ENCODE data around the gene PGM2.

Gene PGM2

GRCh38 chr4:37892641-37893040 lies 66.2 kb downstream of the PGM2 start:
- TF ChIP-seq EP300 (IDR thresholded peaks at IDR 0.05; ENCODE audit: borderline replicate concordance) = no peak
- no peak for TF ChIP-seq TCF12 (IDR thresholded peaks at IDR 0.05; ENCODE audit: low read depth)
- TF ChIP-seq RAD21 (IDR thresholded peaks at IDR 0.05; ENCODE audit: low read depth) = no peak
- no peak for TF ChIP-seq EGR1 (IDR thresholded peaks at IDR 0.05)
- TF ChIP-seq, protein P1, sequence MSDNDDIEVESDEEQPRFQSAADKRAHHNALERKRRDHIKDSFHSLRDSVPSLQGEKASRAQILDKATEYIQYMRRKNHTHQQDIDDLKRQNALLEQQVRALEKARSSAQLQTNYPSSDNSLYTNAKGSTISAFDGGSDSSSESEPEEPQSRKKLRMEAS (IDR thresholded peaks at IDR 0.05) = no peak
- TF ChIP-seq, protein P2, sequence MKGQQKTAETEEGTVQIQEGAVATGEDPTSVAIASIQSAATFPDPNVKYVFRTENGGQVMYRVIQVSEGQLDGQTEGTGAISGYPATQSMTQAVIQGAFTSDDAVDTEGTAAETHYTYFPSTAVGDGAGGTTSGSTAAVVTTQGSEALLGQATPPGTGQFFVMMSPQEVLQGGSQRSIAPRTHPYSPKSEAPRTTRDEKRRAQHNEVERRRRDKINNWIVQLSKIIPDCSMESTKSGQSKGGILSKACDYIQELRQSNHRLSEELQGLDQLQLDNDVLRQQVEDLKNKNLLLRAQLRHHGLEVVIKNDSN (IDR thresholded peaks at IDR 0.05) = no peak
- TF ChIP-seq TEAD4 (IDR thresholded peaks at IDR 0.05) = no peak
- TF ChIP-seq, protein P3, sequence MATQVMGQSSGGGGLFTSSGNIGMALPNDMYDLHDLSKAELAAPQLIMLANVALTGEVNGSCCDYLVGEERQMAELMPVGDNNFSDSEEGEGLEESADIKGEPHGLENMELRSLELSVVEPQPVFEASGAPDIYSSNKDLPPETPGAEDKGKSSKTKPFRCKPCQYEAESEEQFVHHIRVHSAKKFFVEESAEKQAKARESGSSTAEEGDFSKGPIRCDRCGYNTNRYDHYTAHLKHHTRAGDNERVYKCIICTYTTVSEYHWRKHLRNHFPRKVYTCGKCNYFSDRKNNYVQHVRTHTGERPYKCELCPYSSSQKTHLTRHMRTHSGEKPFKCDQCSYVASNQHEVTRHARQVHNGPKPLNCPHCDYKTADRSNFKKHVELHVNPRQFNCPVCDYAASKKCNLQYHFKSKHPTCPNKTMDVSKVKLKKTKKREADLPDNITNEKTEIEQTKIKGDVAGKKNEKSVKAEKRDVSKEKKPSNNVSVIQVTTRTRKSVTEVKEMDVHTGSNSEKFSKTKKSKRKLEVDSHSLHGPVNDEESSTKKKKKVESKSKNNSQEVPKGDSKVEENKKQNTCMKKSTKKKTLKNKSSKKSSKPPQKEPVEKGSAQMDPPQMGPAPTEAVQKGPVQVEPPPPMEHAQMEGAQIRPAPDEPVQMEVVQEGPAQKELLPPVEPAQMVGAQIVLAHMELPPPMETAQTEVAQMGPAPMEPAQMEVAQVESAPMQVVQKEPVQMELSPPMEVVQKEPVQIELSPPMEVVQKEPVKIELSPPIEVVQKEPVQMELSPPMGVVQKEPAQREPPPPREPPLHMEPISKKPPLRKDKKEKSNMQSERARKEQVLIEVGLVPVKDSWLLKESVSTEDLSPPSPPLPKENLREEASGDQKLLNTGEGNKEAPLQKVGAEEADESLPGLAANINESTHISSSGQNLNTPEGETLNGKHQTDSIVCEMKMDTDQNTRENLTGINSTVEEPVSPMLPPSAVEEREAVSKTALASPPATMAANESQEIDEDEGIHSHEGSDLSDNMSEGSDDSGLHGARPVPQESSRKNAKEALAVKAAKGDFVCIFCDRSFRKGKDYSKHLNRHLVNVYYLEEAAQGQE (IDR thresholded peaks at IDR 0.05; ENCODE audit: low read depth) = no peak
- TF ChIP-seq CEBPB (IDR thresholded peaks at IDR 0.05) = no peak

DNA sequence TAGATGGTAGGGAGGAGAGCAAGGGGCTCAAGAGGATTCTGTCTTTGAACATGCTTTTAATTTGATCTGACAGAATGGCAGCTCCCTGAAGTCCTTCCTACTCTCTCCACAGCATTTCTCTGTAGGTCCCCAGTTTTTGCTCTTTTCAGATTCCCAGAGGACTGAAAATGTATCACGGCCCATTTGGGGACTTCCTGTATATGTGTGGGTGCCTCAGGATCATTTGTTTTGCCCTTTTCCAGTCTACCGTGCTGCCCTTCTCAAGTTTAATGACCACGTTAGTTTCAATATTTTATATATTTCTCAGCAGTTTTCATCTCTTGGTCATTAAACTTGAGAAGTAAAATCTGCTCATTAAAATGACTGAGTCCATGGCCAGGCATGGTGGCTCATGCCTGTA lies 66.7 kb downstream of the PGM2 start:
- TF ChIP-seq TAF1 (IDR thresholded peaks at IDR 0.05; ENCODE audit: low read depth) (no peak), TEAD4 (IDR thresholded peaks at IDR 0.05) (no peak), TCF12 (IDR thresholded peaks at IDR 0.05; ENCODE audit: low read depth) (no peak), CEBPB (IDR thresholded peaks at IDR 0.05) (no peak), RAD21 (IDR thresholded peaks at IDR 0.05; ENCODE audit: low read depth) (no peak), EGR1 (IDR thresholded peaks at IDR 0.05) (no peak), FOXM1 (IDR thresholded peaks at IDR 0.05; ENCODE audit: borderline replicate concordance, low read depth) (no peak), NFIC (IDR thresholded peaks at IDR 0.05) (no peak), CREB1 (IDR thresholded peaks at IDR 0.05; ENCODE audit: low read depth) (no peak), ZBTB7A (IDR thresholded peaks at IDR 0.05; ENCODE audit: low read depth) (no peak), EP300 (IDR thresholded peaks at IDR 0.05; ENCODE audit: borderline replicate concordance) (no peak), YY1 (IDR thresholded peaks at IDR 0.05; ENCODE audit: low read depth) (no peak)
- TF ChIP-seq, protein P3 (IDR thresholded peaks at IDR 0.05; ENCODE audit: low read depth) = no peak
- TF ChIP-seq, protein P2 (IDR thresholded peaks at IDR 0.05) = no peak
- TF ChIP-seq, protein P1 (IDR thresholded peaks at IDR 0.05) = no peak

DNA sequence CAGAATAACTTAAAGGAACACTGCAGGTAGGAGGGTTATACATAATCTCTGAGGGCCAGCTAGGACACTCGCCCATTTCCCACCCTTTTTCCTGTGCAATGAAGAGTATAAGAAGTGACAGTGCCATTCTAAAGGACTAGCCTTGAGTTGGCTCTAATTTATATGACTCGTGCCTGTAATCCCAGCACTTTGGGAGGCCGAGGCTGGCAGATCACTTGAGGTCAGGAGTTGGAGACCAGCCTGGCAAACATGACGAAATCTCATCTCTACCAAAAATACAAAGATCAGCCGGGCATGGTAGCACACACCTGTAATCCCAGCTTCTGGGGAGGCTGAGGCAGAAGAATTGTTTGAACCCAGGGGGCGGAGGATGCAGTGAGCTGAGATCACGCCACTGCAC lies 68.8 kb downstream of the PGM2 start:
- no peak for TF ChIP-seq TEAD4 (IDR thresholded peaks at IDR 0.05)
- TF ChIP-seq FOXM1 (IDR thresholded peaks at IDR 0.05; ENCODE audit: borderline replicate concordance, low read depth) = no peak
- TF ChIP-seq, protein P1 (IDR thresholded peaks at IDR 0.05) = no peak
- no peak for TF ChIP-seq ZBTB7A (IDR thresholded peaks at IDR 0.05; ENCODE audit: low read depth)
- TF ChIP-seq TCF12 (IDR thresholded peaks at IDR 0.05; ENCODE audit: low read depth) = no peak
- no peak for TF ChIP-seq TAF1 (IDR thresholded peaks at IDR 0.05; ENCODE audit: low read depth)
- no peak for TF ChIP-seq NFIC (IDR thresholded peaks at IDR 0.05)
- TF ChIP-seq, protein P2 (IDR thresholded peaks at IDR 0.05) = no peak
- TF ChIP-seq EP300 (IDR thresholded peaks at IDR 0.05; ENCODE audit: borderline replicate concordance) = no peak
- no peak for TF ChIP-seq RAD21 (IDR thresholded peaks at IDR 0.05; ENCODE audit: low read depth)
- no peak for TF ChIP-seq CEBPB (IDR thresholded peaks at IDR 0.05)
- TF ChIP-seq EGR1 (IDR thresholded peaks at IDR 0.05) = no peak
- TF ChIP-seq, protein P3 (IDR thresholded peaks at IDR 0.05; ENCODE audit: low read depth) = no peak
- no peak for TF ChIP-seq CREB1 (IDR thresholded peaks at IDR 0.05; ENCODE audit: low read depth)
- TF ChIP-seq YY1 (IDR thresholded peaks at IDR 0.05; ENCODE audit: low read depth) = no peak
